Peyer's patch (tissue), 4 donors: Measurements from ENCODE around the gene CLEC16A.

ENCODE experiments used
- CTCF ChIP-seq, 6 experiments: fragments of 450-650 bp in 4 of 6; fragments of 200-600 bp in 2 of 6; sonication (generic) in 1 of 6; IDR thresholded peaks; one replicate each; pipeline ENCODE4 v1.5.1; 2017 to 2019; ENCODE audit warnings: antibody characterized with exemption in 6 of 6, mild to moderate bottlenecking in 3 of 6, moderate library complexity in 1 of 6
- POLR2A ChIP-seq, 2 donors: fragments of 450-650 bp; IDR thresholded peaks; one replicate each; pipeline ENCODE4 v1.5.1; 2017; ENCODE audit warnings: antibody characterized with exemption in 2 of 2, mild to moderate bottlenecking in 2 of 2, moderate library complexity in 2 of 2

GRCh38 chr16:11229432-11229831, 285.1 kb downstream of the CLEC16A start:
- TF ChIP-seq CTCF (IDR thresholded peaks at IDR 0.05), result no peak
- TF ChIP-seq POLR2A (IDR thresholded peaks at IDR 0.05), result no peak
